ENCODE results near the gene MRPS16. TPM values are rescaled to one million over a fixed set of nuclear protein-coding genes. Genes with fewer than 3 reads are reported as not detected.

MRPS16 gene
- total RNA-seq, 1 experiment from 2014 or later, result 191 TPM

- POLR2A ChIA-PET, result no interaction called here
- intact Hi-C loops (cut with micrococcal nuclease; ENCODE audit: unreplicated experiment), result no loop called here
Measured at GRCh38 chr10:73205890-73206289, 46.6 kb downstream of the MRPS16 start.

GRCh38 chr10:73205081-73205480 lies 47.4 kb downstream of the MRPS16 start:
- POLR2A ChIA-PET, result no interaction called here
- no peak for DNase-seq
- Histone ChIP-seq H3K4me3 (ENCODE audit: low read depth, low read length) (no peak overlapping the region), H3K27me3 (replicated peaks; ENCODE audit: control insufficient read depth, insufficient read depth, low read length) (no peaks in the 10 kb centered on the region), H3K9me3 (peaks cover 13% of the 10 kb centered on the region), H3K4me1 (peaks cover 2% of the 10 kb centered on the region; the same call in 1 of the 2 replicates), H3K36me3 (ENCODE audit: control insufficient read depth, insufficient read depth, low read length) (no peaks in the 10 kb centered on the region; the same call in 1 of the 2 replicates)
- H3K36me3 Mint-ChIP-seq (ENCODE audit: insufficient read depth, unreplicated experiment), result peaks cover 6% of the 10 kb centered on the region
- CTCF ChIA-PET, result no interaction called here
- BruUV-seq (replicated peaks), result no TSS peak
- no peak overlapping the region for H3K4me3 Mint-ChIP-seq (ENCODE audit: unreplicated experiment)
- H3K27me3 Mint-ChIP-seq (ENCODE audit: insufficient read depth, unreplicated experiment), result no peaks in the 10 kb centered on the region
- peaks cover 19% of the 10 kb centered on the region for H3K9me3 Mint-ChIP-seq (ENCODE audit: unreplicated experiment)
- intact Hi-C loops (cut with micrococcal nuclease; ENCODE audit: unreplicated experiment), result no loop called here
- H3K27ac Mint-ChIP-seq (ENCODE audit: unreplicated experiment), result no peak overlapping the region
- TF ChIP-seq CTCF (IDR thresholded peaks at IDR 0.05; ENCODE audit: insufficient read depth in 1 of 2, low read depth in 1 of 2, low read length in 1 of 2, severe bottlenecking in 1 of 2, unreplicated experiment in 1 of 2), result no peak
- peaks cover 9% of the 10 kb centered on the region for H3K4me1 Mint-ChIP-seq (ENCODE audit: low read depth, unreplicated experiment)

More at GRCh38 chr10:73205890-73206289, 46.6 kb downstream of the MRPS16 start:
- H3K4me1 Mint-ChIP-seq (ENCODE audit: low read depth, unreplicated experiment), result peaks cover 9% of the 10 kb centered on the region
- Histone ChIP-seq H3K4me1 (peaks cover 3% of the 10 kb centered on the region; the same call in 1 of the 2 replicates), H3K9me3 (peaks cover 13% of the 10 kb centered on the region), H3K27me3 (replicated peaks; ENCODE audit: control insufficient read depth, insufficient read depth, low read length) (no peaks in the 10 kb centered on the region), H3K36me3 (ENCODE audit: control insufficient read depth, insufficient read depth, low read length) (no peaks in the 10 kb centered on the region; the same call in 1 of the 2 replicates), H3K4me3 (ENCODE audit: low read depth, low read length) (no peak overlapping the region)
- DNase-seq, result no peak
- H3K9me3 Mint-ChIP-seq (ENCODE audit: unreplicated experiment), result peaks cover 19% of the 10 kb centered on the region
- H3K27ac Mint-ChIP-seq (ENCODE audit: unreplicated experiment), result no peak overlapping the region
- no peak overlapping the region for H3K4me3 Mint-ChIP-seq (ENCODE audit: unreplicated experiment)
- peaks cover 6% of the 10 kb centered on the region for H3K36me3 Mint-ChIP-seq (ENCODE audit: insufficient read depth, unreplicated experiment)
- CTCF ChIA-PET, result no interaction called here
- H3K27me3 Mint-ChIP-seq (ENCODE audit: insufficient read depth, unreplicated experiment), result no peaks in the 10 kb centered on the region
- TF ChIP-seq CTCF (IDR thresholded peaks at IDR 0.05; ENCODE audit: insufficient read depth in 1 of 2, low read depth in 1 of 2, low read length in 1 of 2, severe bottlenecking in 1 of 2, unreplicated experiment in 1 of 2), result no peak
- no TSS peak for BruUV-seq (replicated peaks)

Other genes with a start within 250 kb of the MRPS16 start
- 44.3 and 46.5 TPM in 2 replicates for gene P4HA1, start 155.8 kb downstream of the MRPS16 start, total RNA-seq (2022)
- 6.5 and 7.1 TPM in 2 replicates for gene NUDT13, start 142.2 kb downstream of the MRPS16 start, total RNA-seq (2022)
- gene ECD, start 84.6 kb downstream of the MRPS16 start, total RNA-seq (2022), result 51.8 and 52.6 TPM in 2 replicates
- 13.2 and 14.1 TPM in 2 replicates for gene FAM149B1, start 84.5 kb downstream of the MRPS16 start, total RNA-seq (2022)
- 64.4 and 65.2 TPM in 2 replicates for gene DNAJC9, start 5.4 kb downstream of the MRPS16 start, total RNA-seq (2022)
- gene CFAP70, start 106.2 kb upstream of the MRPS16 start, total RNA-seq (2022), result 0.26 and 0.39 TPM in 2 replicates
- 203 and 240 TPM in 2 replicates for gene ANXA7, start 161.4 kb upstream of the MRPS16 start, total RNA-seq (2022)
- 2.0 and 2.1 TPM in 2 replicates for gene MSS51, start 180.9 kb upstream of the MRPS16 start, total RNA-seq (2022)
- 41.5 and 44.5 TPM in 2 replicates for gene PPP3CB, start 243.4 kb upstream of the MRPS16 start, total RNA-seq (2022)

All from Caco-2 (cell line).